Stimulated activated CD4-positive, alpha-beta T cell treated with anti-CD3 and anti-CD28 coated beads, TNF-alpha, amount 100 ng/mL, for 1 hour (primary cell): Measurements from ENCODE around the gene NUDCD2.
A peak's percentile ranks its signal among the peaks of the same experiment; 100 is the strongest.
"Not testable (repeated sequence)": the region's sequence is repeated elsewhere in the genome, so short reads cannot be mapped to it uniquely, and the experiment has no call there.

Experiments used
- DNase-seq, 3 donors: peaks; one replicate each; pipeline ENCODE4 v3.0.0-alpha.2; 2020; ENCODE audit warnings: low read depth in 3 of 3, low spot score in 1 of 3

Gene NUDCD2

GRCh38 chr5:163433271-163433670, 26.6 kb downstream of the NUDCD2 start:
- no peak for DNase-seq

DNA sequence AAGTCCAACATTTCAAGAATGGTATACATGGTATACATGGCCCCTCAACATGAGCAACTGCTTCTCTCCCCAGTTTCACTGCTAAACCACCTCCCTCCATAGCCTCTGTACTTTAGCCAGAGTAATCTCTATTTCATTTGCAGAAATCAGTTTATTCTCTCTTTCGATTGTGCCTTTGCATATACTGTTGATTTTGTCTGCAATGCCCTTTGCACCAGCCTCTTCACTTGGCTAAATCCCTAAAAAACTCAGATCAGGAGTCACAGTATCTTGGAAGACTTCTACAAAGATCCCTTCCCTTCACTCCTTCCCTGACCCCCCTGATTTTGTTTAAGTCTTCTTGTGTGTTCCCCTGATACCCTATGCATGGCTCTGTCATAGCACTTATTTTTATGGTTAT, 27.4 kb downstream of the NUDCD2 start:
- DNase-seq, result no peak

DNA sequence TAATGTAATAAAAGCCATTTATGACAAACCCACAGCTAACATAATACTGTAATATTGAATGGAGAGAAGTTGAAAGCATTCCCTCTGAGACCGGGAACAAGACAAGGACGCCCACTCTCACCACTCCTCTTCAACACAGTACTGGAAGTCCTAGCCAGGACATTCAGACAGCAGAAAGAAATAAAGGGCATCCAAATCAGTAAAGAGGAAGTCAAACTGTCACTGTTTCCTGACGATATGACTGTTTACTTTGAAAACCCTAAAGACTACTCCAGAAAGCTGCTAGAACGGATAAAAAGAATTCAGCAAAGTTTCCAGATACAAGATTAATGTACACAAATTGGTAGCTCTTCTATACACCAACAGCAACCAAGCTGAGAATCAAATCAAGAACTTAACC, 33.8 kb downstream of the NUDCD2 start:
- DNase-seq, result not testable (repeated sequence)

- no peak for DNase-seq
Measured at GRCh38 chr5:163424836-163425235, 35.1 kb downstream of the NUDCD2 start.

- not testable (repeated sequence) for DNase-seq
Measured at GRCh38 chr5:163415673-163416072, 44.2 kb downstream of the NUDCD2 start.

GRCh38 chr5:163410505-163410904, 49.4 kb downstream of the NUDCD2 start:
- DNase-seq, result no peak

- no peak for DNase-seq
Measured at GRCh38 chr5:163409384-163409783, 50.5 kb downstream of the NUDCD2 start.

GRCh38 chr5:163408311-163408923, 51.5 kb downstream of the NUDCD2 start:
- DNase-seq, result peak; percentile 3 to 35 (median 3)

- no peak for DNase-seq
Measured at GRCh38 chr5:163407034-163407655, 52.8 kb downstream of the NUDCD2 start.

DNA sequence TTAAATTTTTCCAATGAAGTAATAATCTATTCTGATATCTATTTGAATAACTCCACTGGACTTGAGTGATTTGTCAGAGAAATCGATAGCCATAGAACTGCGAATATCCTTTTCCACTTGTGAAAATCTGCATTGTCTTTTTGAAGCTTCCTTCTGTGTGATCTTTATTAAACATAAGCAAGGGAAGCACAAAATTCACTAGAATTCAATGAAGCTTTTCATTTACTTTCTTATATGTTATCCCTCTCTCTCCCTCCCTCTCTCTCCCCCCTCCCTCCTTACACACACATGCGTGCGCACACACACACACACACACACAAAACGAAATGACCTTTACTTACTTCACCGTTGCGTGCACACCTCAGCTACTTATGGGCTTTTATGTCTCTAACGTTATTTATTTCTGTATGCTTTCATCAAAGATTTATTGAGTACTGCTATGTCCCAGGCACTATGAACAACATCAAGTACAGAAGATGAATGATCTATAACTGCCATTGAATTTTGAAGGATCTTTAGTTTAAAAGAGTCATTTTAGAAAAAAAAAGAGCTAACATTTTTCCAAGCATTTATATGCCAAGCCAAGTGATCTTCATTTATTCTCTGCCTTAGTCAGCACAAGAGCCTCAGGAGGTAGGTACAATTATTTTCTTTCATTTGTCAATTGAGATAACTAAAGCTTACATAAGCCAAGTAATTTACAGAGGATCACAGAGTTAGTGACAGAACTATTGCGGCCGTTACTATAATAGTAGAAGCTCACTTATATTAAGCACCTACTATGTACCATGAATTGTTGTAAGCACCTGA, 55.3 kb downstream of the NUDCD2 start:
- DNase-seq, result no peak

- no peak for DNase-seq
Measured at GRCh38 chr5:163402007-163402406, 57.9 kb downstream of the NUDCD2 start.

GRCh38 chr5:163401271-163401670, 58.6 kb downstream of the NUDCD2 start:
- no peak for DNase-seq

- no peak for DNase-seq
Measured at GRCh38 chr5:163399923-163400322, 60.0 kb downstream of the NUDCD2 start.

GRCh38 chr5:163397354-163397753, 62.5 kb downstream of the NUDCD2 start:
- no peak for DNase-seq

GRCh38 chr5:163396818-163397340, 63.0 kb downstream of the NUDCD2 start:
- DNase-seq, result not testable (repeated sequence)
